ENCODE measurements around the gene SLC49A3. TPM values are rescaled to one million over a fixed set of nuclear protein-coding genes. Genes with fewer than 3 reads are reported as not detected.

The SLC49A3 gene
- total and polyA plus RNA-seq, 2 of the 8 experiments (the other 6 are each of a cell fraction or from before 2014, with no cell fraction given) = 5.0 to 8.8 TPM

- no peak for TF ChIP-seq BCL11A (IDR thresholded peaks at IDR 0.05; ENCODE audit: low read depth in 2 of 2, low read length in 2 of 2)
Measured at GRCh38 chr4:702618-703048, 13.7 kb upstream of the SLC49A3 start (continued).

Measured in H1 (cell line).